ENCODE data around the gene PCNX4. TPM values are rescaled to one million over a fixed set of nuclear protein-coding genes. Genes with fewer than 3 reads are reported as not detected.
"Not testable (repeated sequence)": the region's sequence is repeated elsewhere in the genome, so short reads cannot be mapped to it uniquely, and the experiment has no call there.

The PCNX4 gene
- total RNA-seq = 59.7 and 81.8 TPM in 2 replicates

- peak; percentile 88 for DNase-seq (ENCODE audit: extremely low read depth, low read depth, low spot score)
These were observed at the start of gene PCNX4 for GRCh38 chr14:60091550-60092525. TSS of gene PCNX4 (plus strand) at chr14:60091923. CDS start at chr14:60107639, 15,716 bp downstream.

GRCh38 chr14:60047976-60048375 is 43.7 kb upstream of the PCNX4 start:
- not testable (repeated sequence) for DNase-seq (ENCODE audit: extremely low read depth, low read depth, low spot score)

DNA sequence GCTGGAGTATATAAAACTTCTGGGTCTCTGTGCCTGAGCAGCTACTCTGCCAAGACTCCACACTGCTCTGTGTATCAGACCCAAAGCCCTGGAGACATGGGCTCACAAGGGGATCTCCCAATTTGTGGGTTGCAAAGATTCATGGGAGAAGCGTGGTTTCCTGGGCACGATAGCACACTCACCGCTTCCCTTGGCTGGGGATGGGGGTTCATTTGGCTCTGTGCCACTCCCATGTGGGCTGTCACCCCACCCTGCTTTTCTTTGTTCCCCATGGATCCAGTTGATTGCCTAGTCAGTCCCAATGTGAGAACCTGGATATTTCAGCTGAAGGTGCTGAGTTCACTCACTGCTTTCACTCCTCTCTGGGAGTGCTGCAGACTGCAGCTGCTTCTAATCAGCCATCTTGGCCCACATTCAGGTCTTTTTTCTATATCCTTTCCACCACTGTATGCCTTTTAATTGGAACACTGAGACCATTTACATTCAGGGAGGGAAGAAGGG is 40.0 kb upstream of the PCNX4 start:
- no peak for DNase-seq (ENCODE audit: extremely low read depth, low read depth, low spot score)

- no peak for DNase-seq (ENCODE audit: extremely low read depth, low read depth, low spot score)
These were observed 33.6 kb upstream of the PCNX4 start for GRCh38 chr14:60058087-60058486.

- DNase-seq (ENCODE audit: extremely low read depth, low read depth, low spot score) = no peak
These were observed 30.4 kb upstream of the PCNX4 start for GRCh38 chr14:60061371-60061770.

- DNase-seq (ENCODE audit: extremely low read depth, low read depth, low spot score) = peak; percentile 5
These were observed 27.1 kb upstream of the PCNX4 start for GRCh38 chr14:60064491-60065072.

- no peak for DNase-seq (ENCODE audit: extremely low read depth, low read depth, low spot score)
These were observed 23.8 kb upstream of the PCNX4 start for GRCh38 chr14:60067882-60068281.

DNA sequence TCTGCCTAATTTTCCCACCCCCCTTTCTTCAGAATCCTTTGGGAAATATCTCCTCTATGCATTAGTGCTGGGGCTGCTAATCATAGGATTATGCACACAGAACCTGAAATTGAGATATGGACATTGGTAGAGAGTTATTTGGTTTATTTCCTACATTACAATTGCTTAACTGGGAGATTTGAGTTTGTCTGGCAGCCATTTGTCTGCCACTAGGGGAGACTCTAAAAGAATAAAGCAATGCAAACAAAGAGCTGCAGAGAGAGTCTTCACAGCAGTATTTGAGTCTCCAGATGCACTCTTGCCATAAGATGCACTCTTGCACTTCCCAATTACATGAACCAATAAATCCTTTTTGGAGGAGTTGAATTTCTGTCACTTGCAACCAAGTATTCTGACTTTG is 12.0 kb upstream of the PCNX4 start:
- no peak for DNase-seq (ENCODE audit: extremely low read depth, low read depth, low spot score)

DNA sequence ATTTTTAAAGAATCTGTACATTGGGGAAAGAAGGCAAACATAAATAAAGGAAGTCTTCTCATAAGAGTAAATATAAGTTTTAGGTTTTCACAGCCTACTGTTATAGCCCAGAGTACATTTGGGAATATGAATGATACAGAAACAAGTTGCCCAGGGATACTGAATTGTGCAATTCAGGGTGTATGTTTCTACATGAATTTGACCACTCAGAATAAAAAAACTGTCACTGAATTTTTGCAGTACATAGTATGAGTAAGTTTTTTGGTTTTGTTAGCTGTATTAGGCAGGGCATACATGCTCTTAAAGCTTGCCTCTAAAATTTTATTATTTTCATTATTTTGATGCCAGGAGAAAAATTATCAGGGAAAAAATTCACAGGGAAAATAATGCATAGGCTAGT is 6.6 kb upstream of the PCNX4 start:
- DNase-seq (ENCODE audit: extremely low read depth, low read depth, low spot score) = no peak

- no peak for DNase-seq (ENCODE audit: extremely low read depth, low read depth, low spot score)
These were observed 6.0 kb upstream of the PCNX4 start for GRCh38 chr14:60085693-60086092.

- no peak for DNase-seq (ENCODE audit: extremely low read depth, low read depth, low spot score)
These were observed 4.1 kb upstream of the PCNX4 start for GRCh38 chr14:60087668-60088067.

- DNase-seq (ENCODE audit: extremely low read depth, low read depth, low spot score) = no peak
These were observed 2.5 kb upstream of the PCNX4 start for GRCh38 chr14:60089221-60089620.

DNA sequence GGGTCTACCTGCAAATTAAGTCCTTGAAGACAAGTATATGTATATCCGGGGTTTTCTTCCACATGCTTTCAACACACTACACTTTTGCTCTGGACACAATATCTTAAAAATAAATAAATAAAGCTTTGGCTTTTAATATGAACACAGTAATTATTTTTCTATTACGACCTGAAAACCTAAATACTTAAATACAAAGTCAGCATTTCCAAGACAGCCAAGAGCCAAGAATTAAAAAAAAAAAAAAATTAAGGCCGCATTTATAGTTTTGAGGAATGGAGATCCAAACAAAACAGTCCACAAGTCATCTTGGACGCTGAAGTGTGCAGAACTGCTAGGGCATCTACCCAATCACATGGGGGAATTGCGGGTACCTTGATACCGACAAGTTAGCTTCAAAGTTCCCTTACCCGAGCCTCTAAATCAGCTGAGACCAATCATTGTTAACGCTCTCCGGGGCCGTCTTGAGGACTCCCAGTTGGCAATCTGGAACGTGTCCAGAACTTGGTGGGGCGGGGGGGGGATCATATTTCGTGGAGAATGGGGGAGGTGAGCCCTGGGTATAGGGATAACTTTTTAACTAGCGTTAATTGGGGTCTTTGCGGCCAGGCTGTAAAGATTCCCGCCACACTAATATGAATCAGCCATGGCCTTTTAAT is 731 bp upstream of the PCNX4 start:
- peak; percentile 36 for DNase-seq (ENCODE audit: extremely low read depth, low read depth, low spot score)

DNA sequence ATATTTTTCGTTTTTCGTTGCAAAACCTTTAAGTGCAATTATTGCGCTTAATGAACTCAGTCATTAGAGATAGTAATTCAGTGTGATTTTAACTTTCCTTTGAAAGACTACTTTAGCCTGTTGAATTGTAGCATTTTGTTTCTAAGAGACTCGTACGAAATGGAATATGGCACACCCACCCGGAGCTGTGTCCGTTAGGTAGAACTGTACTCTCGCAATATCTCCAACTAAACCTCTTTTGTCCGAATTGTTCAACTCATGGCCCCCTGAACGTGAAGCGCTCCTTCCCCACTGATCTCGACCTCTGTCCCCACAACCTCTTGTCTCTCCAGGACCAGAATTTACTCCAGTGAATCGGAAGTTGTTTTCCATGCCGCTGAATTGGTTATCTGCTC is 800 bp downstream of the PCNX4 start:
- peak; percentile 20 for DNase-seq (ENCODE audit: extremely low read depth, low read depth, low spot score)

DNA sequence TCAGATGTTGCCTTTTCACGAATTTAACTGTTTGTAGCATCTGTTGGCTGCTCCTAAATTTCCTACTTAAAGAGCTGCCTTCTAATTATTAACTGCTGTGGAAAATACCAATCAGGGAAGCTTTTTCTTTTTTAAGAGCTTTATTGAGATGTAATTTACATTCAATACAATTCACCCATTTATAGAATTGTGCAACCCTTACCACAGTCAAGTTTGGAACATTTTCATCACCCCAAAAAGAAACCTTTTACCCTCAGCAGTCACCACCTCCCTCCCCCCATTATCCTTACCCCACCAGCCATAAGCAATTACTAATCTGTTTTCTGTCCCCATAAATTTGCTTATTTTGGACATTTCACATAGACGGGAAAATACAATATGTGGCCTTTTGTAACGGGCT is 1.4 kb downstream of the PCNX4 start:
- no peak for DNase-seq (ENCODE audit: extremely low read depth, low read depth, low spot score)

DNA sequence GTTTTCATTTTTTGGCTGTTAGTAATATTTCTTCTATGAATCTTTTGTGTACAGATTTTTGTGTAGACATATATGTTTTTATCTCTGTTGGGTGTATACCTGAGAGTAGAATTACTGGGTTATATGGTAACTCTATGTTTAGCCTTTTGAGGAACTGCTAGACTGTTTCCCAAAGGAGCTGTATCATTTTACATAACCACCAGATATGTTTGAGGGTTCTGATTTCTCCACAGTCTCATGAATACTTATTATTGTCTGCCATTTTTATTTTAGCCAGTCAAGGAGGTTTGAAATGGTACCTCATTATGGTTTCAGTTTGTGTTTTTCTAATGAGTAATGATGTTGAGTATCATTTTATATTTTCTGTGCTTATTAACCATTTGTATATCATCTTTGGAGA is 1.9 kb downstream of the PCNX4 start:
- DNase-seq (ENCODE audit: extremely low read depth, low read depth, low spot score) = no peak

DNA sequence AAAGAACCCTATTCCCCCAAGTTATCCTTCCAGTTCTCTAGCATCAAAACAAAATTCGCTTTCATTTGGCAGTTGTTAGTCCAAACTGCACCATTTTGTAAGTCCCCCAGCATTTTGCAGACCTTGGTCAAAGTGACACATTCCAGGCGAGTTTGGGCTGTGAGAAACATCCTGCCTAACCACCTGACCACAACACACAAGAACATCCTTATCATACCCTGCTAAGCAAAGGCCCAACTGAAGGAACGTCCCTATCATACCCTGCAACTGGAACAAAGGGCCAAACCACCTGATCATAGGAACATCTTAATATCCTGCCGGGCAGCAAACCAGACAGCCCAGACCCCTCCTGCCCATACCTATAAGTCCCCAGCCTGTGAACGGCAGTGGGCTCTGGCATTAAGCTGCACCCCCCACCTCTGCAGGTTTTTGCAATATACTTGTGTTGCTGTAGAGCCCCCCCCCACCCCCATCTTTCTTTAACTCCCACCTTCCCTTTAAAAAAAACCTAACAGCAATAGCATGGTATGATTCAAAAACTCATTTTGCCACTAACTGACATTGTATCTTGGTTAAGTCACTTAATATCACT is 2.7 kb downstream of the PCNX4 start:
- peak; percentile 10 for DNase-seq (ENCODE audit: extremely low read depth, low read depth, low spot score)

DNA sequence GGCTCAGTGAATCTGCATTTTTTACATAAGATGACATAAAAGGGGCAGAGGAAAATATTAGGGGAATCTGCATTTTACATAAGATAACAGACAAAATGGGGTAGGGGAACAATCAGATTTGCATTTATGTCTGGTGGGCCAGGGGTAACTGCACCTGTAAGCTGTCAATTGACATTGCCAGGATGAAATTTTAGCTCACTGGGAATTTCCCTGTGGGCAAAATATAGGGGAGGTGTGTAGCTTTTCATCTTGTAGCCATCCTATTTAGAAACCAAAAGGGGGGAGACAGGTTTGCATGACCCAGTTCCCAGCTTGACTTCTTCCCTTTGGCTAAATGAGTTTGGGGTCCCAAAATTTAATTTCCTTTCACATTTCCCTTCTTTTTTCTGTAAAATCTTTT is 3.5 kb downstream of the PCNX4 start:
- no peak for DNase-seq (ENCODE audit: extremely low read depth, low read depth, low spot score)

- DNase-seq (ENCODE audit: extremely low read depth, low read depth, low spot score) = no peak
These were observed 4.2 kb downstream of the PCNX4 start for GRCh38 chr14:60095781-60096450.

GRCh38 chr14:60097974-60098373 is 6.3 kb downstream of the PCNX4 start:
- no peak for DNase-seq (ENCODE audit: extremely low read depth, low read depth, low spot score)

All from glomerular endothelial cell (primary cell).